BLaER1 treated with 17β-estradiol and CSF1 and Interleukin-3, amounts not matched to agents 10 nM and 100 nM (cell line): ENCODE data around the gene WBP2.

Experiments used
- H3K27ac ChIP-seq, 11 experiments: shearing (Covaris generic); formaldehyde crosslinking; 2 replicates each; pipeline ENCODE4 v1.8.1; 2022
- H3K27me3 ChIP-seq, 11 experiments: shearing (Covaris generic); formaldehyde crosslinking; 2 replicates each; pipeline ENCODE4 v1.8.1; 2022
- H3K36me3 ChIP-seq, 11 experiments: shearing (Covaris generic); formaldehyde crosslinking; 2 replicates each; pipeline ENCODE4 v1.8.1; 2022
- H3K4me1 ChIP-seq, 10 experiments: shearing (Covaris generic); formaldehyde crosslinking; 2 replicates each; pipeline ENCODE4 v1.8.1; 2022
- H3K4me2 ChIP-seq, 11 experiments: shearing (Covaris generic); formaldehyde crosslinking; 2 replicates each; pipeline ENCODE4 v1.8.1; 2022
- H3K4me3 ChIP-seq, 10 experiments: shearing (Covaris generic); formaldehyde crosslinking; 2 replicates each; pipeline ENCODE4 v1.8.1; 2022
- H3K9ac ChIP-seq, 11 experiments: shearing (Covaris generic); formaldehyde crosslinking; 2 replicates each; pipeline ENCODE4 v1.8.1; 2022
- H3K9me3 ChIP-seq, 11 experiments: shearing (Covaris generic); formaldehyde crosslinking; replicated peaks in 1 of 11; 2 replicates each; pipeline ENCODE4 v1.8.1; 2022
- H4K20me1 ChIP-seq, 11 experiments: shearing (Covaris generic); formaldehyde crosslinking; 2 replicates each; pipeline ENCODE4 v1.8.1; 2022
- Cebpa-rat ChIP-seq, 11 experiments: shearing (Covaris generic); IDR thresholded peaks; 2 replicates each; pipeline ENCODE4 v1.8.1; 2022

The WBP2 gene

DNA sequence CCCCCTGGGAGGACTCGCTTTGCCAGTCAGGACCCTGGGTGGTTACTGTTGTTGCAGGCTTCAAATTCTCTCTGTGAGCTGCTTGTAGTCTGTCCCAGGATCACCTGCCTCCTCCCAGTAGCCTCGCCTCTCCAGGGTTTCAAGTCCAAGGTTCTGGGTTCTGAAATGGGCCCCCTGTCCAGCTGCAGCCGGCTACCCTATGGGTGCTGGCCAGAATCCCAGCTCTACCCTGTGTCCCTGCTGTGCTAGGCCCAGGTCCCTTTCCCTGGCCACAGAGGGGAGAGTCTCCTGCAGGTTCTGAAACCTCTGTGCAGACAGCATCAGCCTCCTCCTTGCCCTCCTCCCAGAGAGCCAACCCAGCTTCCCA lies 32.4 kb downstream of the WBP2 start:
- no peak for TF ChIP-seq Cebpa-rat (IDR thresholded peaks at IDR 0.05)
- H3K4me2 ChIP-seq: no peak overlapping the region
- H3K9ac ChIP-seq: peak overlapping the region in 3 of 11 experiments; percentile 22 to 43 (median 32); a peak in 1 of 22 replicates
- H3K4me1 ChIP-seq: peaks cover 22 to 40% (median 30%) of the 10 kb centered on the region in 10 experiments
- peaks cover 9 to 96% (median 39%) of the 10 kb centered on the region in 11 experiments; a peak in 18 of 22 replicates for H4K20me1 ChIP-seq
- H3K4me3 ChIP-seq: no peak overlapping the region
- peaks cover 76 to 97% (median 87%) of the 10 kb centered on the region in 11 experiments for H3K36me3 ChIP-seq
- no peaks in the 10 kb centered on the region for H3K9me3 ChIP-seq
- H3K27ac ChIP-seq: no peak overlapping the region
- H3K27me3 ChIP-seq: no peaks in the 10 kb centered on the region

DNA sequence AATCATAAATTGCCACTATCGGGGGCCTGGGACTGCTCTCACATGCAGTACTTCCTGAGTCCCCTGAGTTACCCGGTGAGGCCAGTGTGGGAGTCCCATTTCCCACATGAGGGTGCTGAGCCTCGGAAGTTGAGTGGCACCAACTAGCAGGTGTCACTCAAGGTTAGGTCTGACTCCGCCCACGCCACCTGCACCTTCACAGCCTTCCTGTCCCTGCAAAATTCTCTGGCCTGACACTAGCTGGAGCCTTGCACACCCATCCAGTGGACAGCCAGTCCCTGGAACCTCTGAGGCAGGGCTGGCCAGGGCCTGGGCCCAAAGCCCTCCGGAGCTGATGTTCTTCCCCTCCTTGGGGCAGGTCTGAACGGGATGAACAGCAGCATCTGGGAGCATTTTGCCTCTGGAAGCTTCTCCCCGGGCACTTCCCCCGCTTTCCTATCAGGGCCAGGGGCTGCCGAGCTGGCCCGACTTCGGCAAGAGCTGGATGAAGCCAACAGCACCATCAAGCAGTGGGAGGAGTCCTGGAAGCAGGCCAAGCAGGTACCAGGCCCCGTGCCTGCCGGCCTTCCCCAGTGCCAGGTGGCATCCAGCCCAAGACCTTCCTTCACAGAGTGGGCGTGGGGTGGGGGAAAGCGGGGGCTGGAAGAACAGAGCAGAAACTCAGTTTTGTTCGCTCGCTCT lies 32.9 kb downstream of the WBP2 start:
- H3K4me2 ChIP-seq: no peak overlapping the region
- H3K9ac ChIP-seq: peak overlapping the region in 7 of 11 experiments; percentile 17 to 47 (median 35); a peak in 9 of 22 replicates
- H3K36me3 ChIP-seq: peaks cover 80 to 97% (median 89%) of the 10 kb centered on the region in 11 experiments
- no peak for TF ChIP-seq Cebpa-rat (IDR thresholded peaks at IDR 0.05)
- peaks cover 17 to 35% (median 25%) of the 10 kb centered on the region in 10 experiments for H3K4me1 ChIP-seq
- no peaks in the 10 kb centered on the region for H3K27me3 ChIP-seq
- no peak overlapping the region for H3K4me3 ChIP-seq
- H3K9me3 ChIP-seq: no peaks in the 10 kb centered on the region
- peaks cover 9 to 91% (median 34%) of the 10 kb centered on the region in 11 experiments; a peak in 17 of 22 replicates for H4K20me1 ChIP-seq
- 0 out of 22 replicates have a peak overlapping the region, but pooled peaks of 2 of the 11 experiments have one; percentile 4 to 16 for H3K27ac ChIP-seq

DNA sequence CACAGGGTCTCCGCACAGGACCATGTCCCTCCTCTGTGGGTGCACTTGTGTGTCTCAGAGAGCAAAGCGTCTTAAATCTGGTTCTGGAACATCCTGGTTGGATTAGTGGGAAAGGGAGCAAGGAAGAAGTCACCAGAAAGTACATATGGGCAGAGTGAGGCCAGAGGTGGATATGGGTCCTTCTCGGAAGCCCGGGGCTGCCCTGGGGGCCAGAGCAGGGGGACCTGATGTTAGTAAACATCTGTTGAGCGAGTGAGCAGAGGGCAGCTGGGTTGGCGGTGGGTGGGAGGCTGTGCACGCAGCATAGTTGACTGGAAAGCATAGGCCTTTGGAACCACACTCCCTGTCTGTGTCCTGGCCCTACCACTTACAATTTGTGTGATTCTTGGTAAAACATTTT lies 33.6 kb downstream of the WBP2 start:
- H4K20me1 ChIP-seq: peaks cover 7 to 87% (median 27%) of the 10 kb centered on the region in 11 experiments; a peak in 16 of 22 replicates
- no peak overlapping the region for H3K4me2 ChIP-seq
- H3K9ac ChIP-seq: peak overlapping the region in 5 of 11 experiments; percentile 22 to 47 (median 35); a peak in 6 of 22 replicates
- no peaks in the 10 kb centered on the region for H3K27me3 ChIP-seq
- 0 out of 22 replicates have a peak overlapping the region, but pooled peaks of 1 of the 11 experiments have one; percentile 16 for H3K27ac ChIP-seq
- H3K4me1 ChIP-seq: peaks cover 10 to 28% (median 18%) of the 10 kb centered on the region in 10 experiments
- TF ChIP-seq Cebpa-rat (IDR thresholded peaks at IDR 0.05): no peak
- no peaks in the 10 kb centered on the region for H3K9me3 ChIP-seq
- H3K36me3 ChIP-seq: peaks cover 87 to 98% (median 92%) of the 10 kb centered on the region in 11 experiments
- H3K4me3 ChIP-seq: no peak overlapping the region

DNA sequence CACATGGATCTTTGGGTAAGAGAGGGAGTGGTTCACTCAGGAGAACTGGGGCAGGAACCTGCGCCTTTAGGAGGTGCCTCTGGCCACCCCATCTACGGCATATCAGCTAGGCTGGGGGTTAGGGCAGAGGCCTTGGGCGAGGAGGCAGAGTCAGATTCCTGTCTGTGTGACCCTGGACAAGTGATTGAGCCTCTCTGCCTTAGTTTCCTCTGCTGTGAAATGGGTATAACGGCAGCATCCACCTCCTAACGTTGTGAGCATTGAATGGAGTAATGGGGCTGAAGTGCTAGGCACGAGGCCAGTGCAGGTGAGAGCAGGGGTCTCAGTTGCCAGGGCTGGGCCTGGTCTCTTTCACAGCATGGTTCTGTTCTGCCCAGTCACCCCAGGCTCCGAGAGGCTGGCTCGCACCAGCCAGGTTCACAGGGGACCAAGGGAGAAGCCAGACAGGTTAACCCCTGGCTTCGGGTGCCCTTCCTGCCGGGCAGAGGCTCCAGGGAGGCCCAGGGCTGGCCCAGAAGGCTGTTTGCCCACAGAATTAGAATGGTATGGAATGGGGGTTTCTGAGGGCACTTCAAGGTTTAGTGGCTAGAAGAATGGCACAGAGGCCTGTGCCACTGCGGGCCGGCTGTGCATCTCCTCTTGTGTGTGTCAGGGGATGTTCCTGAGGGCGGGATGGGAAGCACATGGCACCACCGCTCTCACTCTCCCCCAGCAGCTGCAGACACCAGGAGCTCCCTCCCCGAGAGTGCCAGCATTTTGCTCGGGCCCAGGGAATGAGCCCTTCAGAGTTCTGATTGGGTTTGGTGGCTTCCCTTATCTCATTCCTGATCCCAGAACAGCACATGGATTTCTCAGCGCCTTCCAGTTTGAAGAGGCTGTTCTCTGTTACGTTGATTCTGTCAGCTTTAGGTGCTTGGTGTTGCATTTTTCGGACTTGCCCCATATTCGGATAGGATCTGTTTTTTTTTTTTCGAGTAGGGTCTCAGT lies 34.7 kb downstream of the WBP2 start:
- H3K36me3 ChIP-seq: peaks cover 88 to 98% (median 95%) of the 10 kb centered on the region in 11 experiments
- H3K4me1 ChIP-seq: peaks cover 0 to 20% (median 7%) of the 10 kb centered on the region in 10 experiments; a peak in 13 of 20 replicates
- no peaks in the 10 kb centered on the region for H3K9me3 ChIP-seq
- TF ChIP-seq Cebpa-rat (IDR thresholded peaks at IDR 0.05): no peak
- no peaks in the 10 kb centered on the region for H3K27me3 ChIP-seq
- H3K9ac ChIP-seq: peak overlapping the region in 5 of 11 experiments; percentile 2 to 23 (median 10); a peak in 4 of 22 replicates
- H3K4me3 ChIP-seq: no peak overlapping the region
- H3K4me2 ChIP-seq: no peak overlapping the region
- no peak overlapping the region for H3K27ac ChIP-seq
- peaks cover 5 to 82% (median 25%) of the 10 kb centered on the region in 11 experiments; a peak in 14 of 22 replicates for H4K20me1 ChIP-seq

DNA sequence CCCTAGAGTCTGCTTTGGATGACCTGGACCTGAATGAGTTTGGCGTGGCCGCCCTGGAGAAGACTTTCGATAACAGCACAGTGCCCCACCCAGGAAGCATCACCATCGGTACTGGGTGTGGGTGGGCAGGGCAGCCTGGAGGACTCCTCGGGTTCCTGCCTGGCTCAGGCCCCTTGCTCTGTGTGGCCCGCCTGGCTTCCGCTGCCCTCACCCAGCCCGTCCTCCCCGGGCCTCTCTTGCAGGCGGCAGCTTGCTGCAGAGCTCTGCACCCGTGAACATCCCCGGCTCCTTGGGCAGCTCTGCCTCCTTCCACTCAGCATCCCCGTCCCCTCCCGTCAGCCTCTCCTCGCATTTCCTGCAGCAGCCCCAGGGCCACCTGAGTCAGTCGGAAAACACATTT lies 35.5 kb downstream of the WBP2 start:
- H3K4me1 ChIP-seq: peaks cover 0 to 13% (median 4%) of the 10 kb centered on the region in 10 experiments; a peak in 12 of 20 replicates
- TF ChIP-seq Cebpa-rat (IDR thresholded peaks at IDR 0.05): no peak

DNA sequence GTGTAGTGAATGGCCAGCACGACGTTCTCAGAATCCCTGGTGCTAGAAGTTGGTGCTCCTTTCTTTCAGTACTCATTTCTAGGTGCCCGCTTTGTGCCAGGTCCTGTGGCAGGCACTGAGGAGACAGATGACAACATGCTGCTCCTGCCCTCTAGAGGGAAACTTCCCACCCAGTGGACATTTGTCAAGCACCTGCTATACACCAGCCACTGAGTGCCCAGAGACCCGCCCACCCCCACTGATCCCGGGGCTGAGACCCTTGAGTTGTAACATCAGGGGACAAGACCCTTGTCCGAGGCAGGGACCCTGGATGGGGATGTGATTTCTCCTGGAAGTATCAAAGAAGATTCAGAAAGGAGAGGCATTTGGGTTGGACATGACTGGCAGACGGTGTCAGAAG lies 36.0 kb downstream of the WBP2 start:
- peaks cover 96 to 100% (median 99%) of the 10 kb centered on the region in 11 experiments for H3K36me3 ChIP-seq

More for the DNA sequence above, 35.5 kb downstream of the WBP2 start:
- H3K4me2 ChIP-seq: no peak overlapping the region
- H3K4me3 ChIP-seq: no peak overlapping the region
- H4K20me1 ChIP-seq: peaks cover 2 to 83% (median 25%) of the 10 kb centered on the region in 11 experiments; a peak in 13 of 22 replicates
- H3K36me3 ChIP-seq: peaks cover 94 to 100% (median 98%) of the 10 kb centered on the region in 11 experiments
- no peaks in the 10 kb centered on the region for H3K27me3 ChIP-seq
- H3K9me3 ChIP-seq: no peaks in the 10 kb centered on the region
- no peak overlapping the region for H3K27ac ChIP-seq
- peak overlapping the region in 1 of 11 experiments; percentile 2; a peak in 1 of 22 replicates for H3K9ac ChIP-seq

DNA sequence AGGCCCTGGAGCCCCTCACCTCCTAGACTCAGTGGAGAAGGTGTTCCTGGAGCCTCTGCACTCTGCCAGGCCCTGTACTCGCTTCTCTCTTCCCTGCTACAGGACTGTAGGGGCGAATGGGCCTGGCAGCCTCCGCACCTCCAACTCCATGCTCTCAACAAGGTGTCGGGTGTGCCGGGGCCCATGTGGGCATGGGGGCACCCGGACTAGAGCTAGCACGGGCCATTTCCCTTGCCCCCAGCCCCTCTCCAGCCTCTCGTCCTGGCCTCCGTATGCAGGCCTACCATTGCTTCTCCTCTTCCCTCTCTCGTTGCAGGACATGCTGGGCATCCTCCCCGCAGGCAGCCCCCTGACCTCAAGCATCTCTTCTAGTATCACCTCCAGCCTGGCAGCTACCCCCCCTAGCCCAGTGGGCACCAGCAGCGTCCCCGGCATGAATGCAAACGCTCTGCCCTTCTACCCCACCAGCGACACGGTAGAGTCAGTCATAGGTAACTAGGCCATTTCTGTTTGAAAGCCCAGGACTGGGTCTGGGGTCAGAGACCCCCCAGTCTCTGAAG lies 36.7 kb downstream of the WBP2 start:
- Histone ChIP-seq H3K36me3 (peaks cover 96 to 100% (median 99%) of the 10 kb centered on the region in 11 experiments), H3K4me3 (no peak overlapping the region), H3K9ac (peak overlapping the region in 2 of 11 experiments; percentile 17 to 29; a peak in 3 of 22 replicates), H3K9me3 (no peaks in the 10 kb centered on the region), H3K27ac (no peak overlapping the region), H3K4me2 (no peak overlapping the region), H4K20me1 (peaks cover 0 to 84% (median 14%) of the 10 kb centered on the region in 11 experiments; a peak in 14 of 22 replicates), H3K27me3 (no peaks in the 10 kb centered on the region), H3K4me1 (peaks cover 0 to 11% (median 0%) of the 10 kb centered on the region in 10 experiments; a peak in 5 of 20 replicates)
- no peak for TF ChIP-seq Cebpa-rat (IDR thresholded peaks at IDR 0.05)

More for the DNA sequence above, 36.0 kb downstream of the WBP2 start:
- Histone ChIP-seq H3K9ac (peak overlapping the region in 1 of 11 experiments; percentile 2; a peak in 2 of 22 replicates), H3K4me1 (peaks cover 0 to 11% (median 3%) of the 10 kb centered on the region in 10 experiments; a peak in 8 of 20 replicates), H3K27me3 (no peaks in the 10 kb centered on the region), H3K4me2 (no peak overlapping the region), H3K9me3 (no peaks in the 10 kb centered on the region), H3K27ac (no peak overlapping the region), H3K4me3 (no peak overlapping the region), H4K20me1 (peaks cover 0 to 84% (median 20%) of the 10 kb centered on the region in 11 experiments; a peak in 13 of 22 replicates)
- no peak for TF ChIP-seq Cebpa-rat (IDR thresholded peaks at IDR 0.05)

DNA sequence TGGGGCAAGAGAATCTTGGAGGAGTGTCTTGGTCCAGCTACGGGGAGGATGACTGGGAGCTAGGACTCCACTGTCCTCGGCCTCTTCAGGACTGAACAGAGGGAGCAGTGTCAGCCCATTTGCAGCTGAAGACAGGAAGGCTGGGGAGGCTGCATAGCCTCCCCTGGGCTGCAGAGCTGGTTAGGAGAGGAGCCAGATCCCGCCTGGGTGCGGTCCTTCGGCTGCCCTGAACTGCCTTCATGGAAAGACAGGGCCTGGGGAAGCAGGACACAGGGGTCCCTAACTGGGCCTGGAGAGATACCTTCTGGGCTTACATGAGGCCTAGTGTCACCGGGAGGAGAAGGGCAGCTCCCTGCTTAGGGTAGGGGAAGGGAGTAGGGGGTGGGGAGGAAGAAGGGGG lies 37.6 kb downstream of the WBP2 start:
- Histone ChIP-seq H4K20me1 (peaks cover 0 to 84% (median 14%) of the 10 kb centered on the region in 11 experiments; a peak in 13 of 22 replicates), H3K27ac (no peak overlapping the region), H3K4me2 (no peak overlapping the region), H3K4me3 (no peak overlapping the region), H3K36me3 (peaks cover 96 to 100% (median 99%) of the 10 kb centered on the region in 11 experiments), H3K27me3 (no peaks in the 10 kb centered on the region), H3K9me3 (no peaks in the 10 kb centered on the region), H3K4me1 (peaks cover 0 to 11% (median 0%) of the 10 kb centered on the region in 10 experiments; a peak in 4 of 20 replicates), H3K9ac (no peak overlapping the region)
- TF ChIP-seq Cebpa-rat (IDR thresholded peaks at IDR 0.05): no peak
